Amniotic epithelial cell (primary cell): ENCODE data around the gene TSHZ1.

Source experiments
- DNase-seq: peaks from one replicate; pipeline ENCODE4 v3.0.0-alpha.2; 2010; ENCODE audit warnings: low read depth

TSHZ1 gene

GRCh38 chr18:75223687-75224347, 13.2 kb downstream of the TSHZ1 start:
- DNase-seq: peak; percentile 86

- DNase-seq: peak; percentile 75
These were observed 15.8 kb downstream of the TSHZ1 start for GRCh38 chr18:75226286-75226955.

- no peak for DNase-seq
These were observed 16.3 kb downstream of the TSHZ1 start for GRCh38 chr18:75226956-75227316.

GRCh38 chr18:75227535-75228296, 17.1 kb downstream of the TSHZ1 start:
- peak; percentile 67 for DNase-seq

- no peak for DNase-seq
These were observed 18.4 kb downstream of the TSHZ1 start for GRCh38 chr18:75228967-75229366.

- no peak for DNase-seq
These were observed 18.8 kb downstream of the TSHZ1 start for GRCh38 chr18:75229437-75229836.

GRCh38 chr18:75230163-75231052, 19.8 kb downstream of the TSHZ1 start:
- DNase-seq: no peak

- no peak for DNase-seq
These were observed 20.4 kb downstream of the TSHZ1 start for GRCh38 chr18:75231053-75231406.

GRCh38 chr18:75234901-75235300, 24.3 kb downstream of the TSHZ1 start:
- DNase-seq: no peak

GRCh38 chr18:75235896-75236295, 25.3 kb downstream of the TSHZ1 start:
- DNase-seq: no peak

GRCh38 chr18:75238100-75238499, 27.5 kb downstream of the TSHZ1 start:
- DNase-seq: no peak

GRCh38 chr18:75238786-75239185, 28.2 kb downstream of the TSHZ1 start:
- no peak for DNase-seq

- DNase-seq: no peak
These were observed 29.8 kb downstream of the TSHZ1 start for GRCh38 chr18:75240433-75240832.

- DNase-seq: no peak
These were observed 31.1 kb downstream of the TSHZ1 start for GRCh38 chr18:75241705-75242104.

GRCh38 chr18:75244351-75245313, 34.0 kb downstream of the TSHZ1 start:
- no peak for DNase-seq

- peak; percentile 79 for DNase-seq
These were observed 36.4 kb downstream of the TSHZ1 start for GRCh38 chr18:75246721-75247610.

- peak; percentile 69 for DNase-seq
These were observed 37.2 kb downstream of the TSHZ1 start for GRCh38 chr18:75247611-75248421.

GRCh38 chr18:75248426-75249174, 38.0 kb downstream of the TSHZ1 start:
- DNase-seq: no peak

GRCh38 chr18:75249175-75249518, 38.5 kb downstream of the TSHZ1 start:
- DNase-seq: no peak
